ENCODE data around the gene ELOVL1. TPM values are rescaled to one million over a fixed set of nuclear protein-coding genes. Genes with fewer than 3 reads are reported as not detected.

Gene ELOVL1
- total and polyA plus RNA-seq, 2 of the 13 experiments (the other 11 are each of a cell fraction or from before 2014, with no cell fraction given): 55.2 to 77.4 TPM

DNA sequence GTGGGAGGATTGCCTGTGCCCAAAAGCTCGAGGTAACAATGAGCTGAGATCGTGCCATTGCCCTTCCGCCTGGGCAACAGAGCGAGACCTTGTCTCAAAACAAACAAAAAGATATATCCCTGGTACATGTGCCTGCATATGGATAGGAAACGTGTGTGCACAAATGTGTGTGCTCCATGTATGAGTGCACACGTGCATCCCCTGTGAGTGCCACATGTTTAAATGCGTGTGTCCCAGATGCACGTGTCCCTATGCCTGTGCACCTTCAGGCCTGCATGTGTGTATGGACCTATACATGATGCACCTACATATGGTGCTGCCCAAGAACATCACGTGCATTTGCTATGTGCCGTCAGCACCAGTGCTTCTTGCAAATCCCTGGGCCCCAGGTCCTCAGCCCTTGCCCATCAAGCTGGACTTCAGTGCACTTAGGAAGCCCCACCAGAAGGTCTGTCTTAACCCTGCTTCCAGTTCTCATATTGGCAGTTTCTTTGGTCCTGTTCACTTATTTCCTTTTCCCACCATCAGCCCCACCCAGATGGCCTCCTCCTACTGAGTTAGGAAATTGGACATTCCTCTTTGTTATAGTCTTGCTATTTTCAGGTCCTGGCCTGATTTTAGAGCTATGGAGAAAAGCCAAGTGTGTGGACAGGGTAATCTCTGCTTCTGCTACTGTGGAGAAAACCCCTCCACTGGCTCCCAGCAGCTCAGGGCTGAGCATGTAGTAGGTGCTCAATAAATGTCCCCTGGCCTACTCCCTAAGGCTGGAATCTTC is 51.7 kb downstream of the ELOVL1 start:
- H3K27ac ChIP-seq (ENCODE audit: extremely low read length, insufficient read depth, low read length): no peak overlapping the region
- no peaks in the 10 kb centered on the region for H3K79me2 ChIP-seq (ENCODE audit: insufficient read depth, low read length)
- POLR2A ChIA-PET: interaction anchor here (1.1 kb wide), 1 partner anchor 43 kb away, joined by 3 read pairs; the partner anchor contains the start of gene CDC20
- H4K20me1 ChIP-seq (ENCODE audit: insufficient read depth, low read length): no peaks in the 10 kb centered on the region
- no peaks in the 10 kb centered on the region for H3K36me3 ChIP-seq (replicated peaks in 1 of 2; ENCODE audit: control insufficient read depth in 1 of 2, insufficient read depth in 2 of 2, low read length in 2 of 2)
- no peak overlapping the region for H3K4me3 ChIP-seq (replicated peaks in 1 of 3; ENCODE audit: insufficient read depth in 1 of 3, low read depth in 2 of 3, low read length in 3 of 3)
- TF ChIP-seq ONECUT2 (CRISPR knock-in tag; IDR thresholded peaks at IDR 0.05): no peak
- no peak for TF ChIP-seq MLLT10 (CRISPR knock-in tag; IDR thresholded peaks at IDR 0.05)
- TF ChIP-seq, protein P1, sequence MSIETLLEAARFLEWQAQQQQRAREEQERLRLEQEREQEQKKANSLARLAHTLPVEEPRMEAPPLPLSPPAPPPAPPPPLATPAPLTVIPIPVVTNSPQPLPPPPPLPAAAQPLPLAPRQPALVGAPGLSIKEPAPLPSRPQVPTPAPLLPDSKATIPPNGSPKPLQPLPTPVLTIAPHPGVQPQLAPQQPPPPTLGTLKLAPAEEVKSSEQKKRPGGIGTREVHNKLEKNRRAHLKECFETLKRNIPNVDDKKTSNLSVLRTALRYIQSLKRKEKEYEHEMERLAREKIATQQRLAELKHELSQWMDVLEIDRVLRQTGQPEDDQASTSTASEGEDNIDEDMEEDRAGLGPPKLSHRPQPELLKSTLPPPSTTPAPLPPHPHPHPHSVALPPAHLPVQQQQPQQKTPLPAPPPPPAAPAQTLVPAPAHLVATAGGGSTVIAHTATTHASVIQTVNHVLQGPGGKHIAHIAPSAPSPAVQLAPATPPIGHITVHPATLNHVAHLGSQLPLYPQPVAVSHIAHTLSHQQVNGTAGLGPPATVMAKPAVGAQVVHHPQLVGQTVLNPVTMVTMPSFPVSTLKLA (IDR thresholded peaks at IDR 0.05): peak; percentile 93
- H3K4me1 ChIP-seq (ENCODE audit: insufficient read depth, low read length): peaks cover 33% of the 10 kb centered on the region
- WGBS (ENCODE audit: low lambda C conversion rate): 41% methylated on average over 7 of the region's 10 CpGs
- DNase-seq (ENCODE audit: low spot score) (no peak), FAIRE-seq (no peak), ATAC-seq (no peak)
- H3K9me3 ChIP-seq (ENCODE audit: low read length): no peaks in the 10 kb centered on the region
- no peak overlapping the region for H2AFZ ChIP-seq (ENCODE audit: low read length)
- H3K27me3 ChIP-seq (ENCODE audit: control insufficient read depth in 1 of 2, insufficient read depth in 2 of 2, low read length in 2 of 2): peaks cover 7 to 36% of the 10 kb centered on the region in 2 experiments
- no TSS peak for BruUV-seq (replicated peaks)
- in situ Hi-C loops (cut with HindIII; ENCODE audit: extremely low pct_ligation_motif_present, low pct_unique_long_range_greater_than_20kb): no loop called here
- CTCF ChIA-PET (ENCODE audit: low intra/inter-chr PET ratio, low total read pairs): no interaction called here
- intact Hi-C loops (cut with micrococcal nuclease; ENCODE audit: unreplicated experiment): no loop called here
- H3K4me2 ChIP-seq (ENCODE audit: low read depth, low read length): no peak overlapping the region
- H3K9ac ChIP-seq (ENCODE audit: insufficient read depth, low read depth, low read length): no peak overlapping the region

DNA sequence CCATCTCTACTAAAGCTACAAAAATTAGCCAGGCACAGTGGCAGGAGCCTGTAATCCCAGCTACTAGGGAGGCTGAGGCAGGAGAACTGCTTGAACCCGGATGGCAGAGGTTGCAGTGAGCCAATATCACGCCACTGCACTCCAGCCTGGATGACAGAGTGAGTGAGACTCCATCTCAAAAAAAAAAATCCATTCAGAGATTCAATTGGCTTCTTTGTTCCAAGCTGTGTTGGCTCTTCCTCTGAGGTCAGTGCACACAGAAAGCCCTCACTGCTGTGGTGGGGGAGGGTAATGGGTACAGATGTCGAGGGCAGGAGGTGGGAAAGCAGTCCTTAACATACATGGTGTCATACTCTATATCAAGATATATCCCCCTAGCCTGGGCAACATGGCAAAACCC is 52.3 kb downstream of the ELOVL1 start:
- BruUV-seq (replicated peaks): no TSS peak
- no peaks in the 10 kb centered on the region for H3K36me3 ChIP-seq (replicated peaks in 1 of 2; ENCODE audit: control insufficient read depth in 1 of 2, insufficient read depth in 2 of 2, low read length in 2 of 2)
- POLR2A ChIA-PET: no interaction called here
- ATAC-seq (no peak), FAIRE-seq (no peak), DNase-seq (ENCODE audit: low spot score) (no peak)
- H3K27me3 ChIP-seq (ENCODE audit: control insufficient read depth in 1 of 2, insufficient read depth in 2 of 2, low read length in 2 of 2): peaks cover 7 to 40% of the 10 kb centered on the region in 2 experiments
- TF ChIP-seq, protein P2, sequence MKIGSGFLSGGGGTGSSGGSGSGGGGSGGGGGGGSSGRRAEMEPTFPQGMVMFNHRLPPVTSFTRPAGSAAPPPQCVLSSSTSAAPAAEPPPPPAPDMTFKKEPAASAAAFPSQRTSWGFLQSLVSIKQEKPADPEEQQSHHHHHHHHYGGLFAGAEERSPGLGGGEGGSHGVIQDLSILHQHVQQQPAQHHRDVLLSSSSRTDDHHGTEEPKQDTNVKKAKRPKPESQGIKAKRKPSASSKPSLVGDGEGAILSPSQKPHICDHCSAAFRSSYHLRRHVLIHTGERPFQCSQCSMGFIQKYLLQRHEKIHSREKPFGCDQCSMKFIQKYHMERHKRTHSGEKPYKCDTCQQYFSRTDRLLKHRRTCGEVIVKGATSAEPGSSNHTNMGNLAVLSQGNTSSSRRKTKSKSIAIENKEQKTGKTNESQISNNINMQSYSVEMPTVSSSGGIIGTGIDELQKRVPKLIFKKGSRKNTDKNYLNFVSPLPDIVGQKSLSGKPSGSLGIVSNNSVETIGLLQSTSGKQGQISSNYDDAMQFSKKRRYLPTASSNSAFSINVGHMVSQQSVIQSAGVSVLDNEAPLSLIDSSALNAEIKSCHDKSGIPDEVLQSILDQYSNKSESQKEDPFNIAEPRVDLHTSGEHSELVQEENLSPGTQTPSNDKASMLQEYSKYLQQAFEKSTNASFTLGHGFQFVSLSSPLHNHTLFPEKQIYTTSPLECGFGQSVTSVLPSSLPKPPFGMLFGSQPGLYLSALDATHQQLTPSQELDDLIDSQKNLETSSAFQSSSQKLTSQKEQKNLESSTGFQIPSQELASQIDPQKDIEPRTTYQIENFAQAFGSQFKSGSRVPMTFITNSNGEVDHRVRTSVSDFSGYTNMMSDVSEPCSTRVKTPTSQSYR (CRISPR knock-in tag; IDR thresholded peaks at IDR 0.05; ENCODE audit: borderline replicate concordance): peak; percentile 29; the same call in 1 of the 2 replicates
- no peak for TF ChIP-seq HES4 (CRISPR knock-in tag; IDR thresholded peaks at IDR 0.05; ENCODE audit: borderline replicate concordance)
- no peak overlapping the region for H2AFZ ChIP-seq (ENCODE audit: low read length)
- H3K9me3 ChIP-seq (ENCODE audit: low read length): no peaks in the 10 kb centered on the region
- no peak overlapping the region for H3K4me2 ChIP-seq (ENCODE audit: low read depth, low read length)
- intact Hi-C loops (cut with micrococcal nuclease; ENCODE audit: unreplicated experiment): no loop called here
- no peak overlapping the region for H3K9ac ChIP-seq (ENCODE audit: insufficient read depth, low read depth, low read length)
- H3K27ac ChIP-seq (ENCODE audit: extremely low read length, insufficient read depth, low read length): no peak overlapping the region
- in situ Hi-C loops (cut with HindIII; ENCODE audit: extremely low pct_ligation_motif_present, low pct_unique_long_range_greater_than_20kb): no loop called here
- H3K79me2 ChIP-seq (ENCODE audit: insufficient read depth, low read length): no peaks in the 10 kb centered on the region
- CTCF ChIA-PET (ENCODE audit: low intra/inter-chr PET ratio, low total read pairs): no interaction called here
- peaks cover 31% of the 10 kb centered on the region for H3K4me1 ChIP-seq (ENCODE audit: insufficient read depth, low read length)
- 5% methylated on average over 3 of the region's 3 CpGs for WGBS (ENCODE audit: low lambda C conversion rate)
- H3K4me3 ChIP-seq (replicated peaks in 1 of 3; ENCODE audit: insufficient read depth in 1 of 3, low read depth in 2 of 3, low read length in 3 of 3): no peak overlapping the region
- H4K20me1 ChIP-seq (ENCODE audit: insufficient read depth, low read length): no peaks in the 10 kb centered on the region
